NCI-H526 (cell line): Measurements from ENCODE around the gene NAT9.

Experiments used
- DNase-seq, 2 experiments: peaks; one replicate each; lab custom pipeline; 2025; lab: John Stamatoyannopoulos, UW

Gene NAT9

GRCh38 chr17:74779948-74780400, 3.8 kb upstream of the NAT9 start:
- no peak for DNase-seq

GRCh38 chr17:74779501-74779900, 3.4 kb upstream of the NAT9 start:
- DNase-seq: no peak

- DNase-seq: no peak
Measured at GRCh38 chr17:74778960-74779359, 2.8 kb upstream of the NAT9 start.

- no peak for DNase-seq
Measured at GRCh38 chr17:74777901-74778515, 1.9 kb upstream of the NAT9 start.

- DNase-seq: no peak
Measured at GRCh38 chr17:74776990-74777389, 845 bp upstream of the NAT9 start.

- DNase-seq: no peak
Measured at GRCh38 chr17:74775409-74776043, 619 bp downstream of the NAT9 start.

- DNase-seq: no peak
Measured at GRCh38 chr17:74773871-74774286, 2.3 kb downstream of the NAT9 start.

- DNase-seq: no peak
Measured at GRCh38 chr17:74773414-74773813, 2.7 kb downstream of the NAT9 start.

GRCh38 chr17:74772053-74772452, 4.1 kb downstream of the NAT9 start:
- no peak for DNase-seq

- no peak for DNase-seq
Measured at GRCh38 chr17:74771319-74771914, 4.7 kb downstream of the NAT9 start.

- DNase-seq: peak; percentile 31 to 81
Measured at GRCh38 chr17:74770498-74771318, 5.4 kb downstream of the NAT9 start.

GRCh38 chr17:74769856-74770497, 6.2 kb downstream of the NAT9 start:
- no peak for DNase-seq

- DNase-seq: no peak
Measured at GRCh38 chr17:74769266-74769855, 6.8 kb downstream of the NAT9 start.

- no peak for DNase-seq
Measured at GRCh38 chr17:74768763-74769114, 7.4 kb downstream of the NAT9 start.

GRCh38 chr17:74768069-74768762, 7.9 kb downstream of the NAT9 start:
- no peak for DNase-seq

- DNase-seq: no peak
Measured at GRCh38 chr17:74767111-74767516, 9.0 kb downstream of the NAT9 start.

GRCh38 chr17:74766413-74766812, 9.7 kb downstream of the NAT9 start:
- no peak for DNase-seq

- no peak for DNase-seq
Measured at GRCh38 chr17:74764751-74765286, 11.3 kb downstream of the NAT9 start.

GRCh38 chr17:74763565-74764387, 12.4 kb downstream of the NAT9 start:
- DNase-seq: peak in 1 of 2 experiments; percentile 59

- DNase-seq: no peak
Measured at GRCh38 chr17:74761931-74762330, 14.2 kb downstream of the NAT9 start.
